Neuronal stem cell (in vitro differentiated cells): ENCODE data around the gene MAPK8.

ENCODE experiments used
- DNase-seq: peaks from one replicate; pipeline ENCODE4 v3.0.0-alpha.2; 2013; ENCODE audit warnings: low spot score
- H2AFZ ChIP-seq: one replicate; pipeline ENCODE4 v1.6.1; 2013; ENCODE audit warnings: mild to moderate bottlenecking, low read length, inconsistent platforms
- H2AK5ac ChIP-seq: 2 replicates; pipeline ENCODE4 v1.6.1; 2013; ENCODE audit warnings: low read depth, mild to moderate bottlenecking, inconsistent platforms, low read length, moderate library complexity, mixed read lengths
- H2BK120ac ChIP-seq: 2 replicates; pipeline ENCODE4 v1.6.1; 2013; ENCODE audit warnings: low read depth, mild to moderate bottlenecking, inconsistent platforms, low read length, moderate library complexity, mixed read lengths
- H2BK12ac ChIP-seq: one replicate; pipeline ENCODE4 v1.6.1; 2013; ENCODE audit warnings: low read length, inconsistent platforms
- H2BK15ac ChIP-seq: 2 replicates; pipeline ENCODE4 v1.6.1; 2013; ENCODE audit warnings: mild to moderate bottlenecking, low read length, inconsistent platforms, mixed read lengths
- H2BK5ac ChIP-seq: one replicate; pipeline ENCODE4 v1.6.1; 2013; ENCODE audit warnings: inconsistent platforms, mild to moderate bottlenecking, low read length, moderate library complexity
- H3K14ac ChIP-seq: one replicate; pipeline ENCODE4 v1.6.1; 2013; ENCODE audit warnings: low read length, inconsistent platforms
- H3K18ac ChIP-seq: 2 replicates; pipeline ENCODE4 v1.6.1; 2013; ENCODE audit warnings: low read length, inconsistent platforms
- H3K23ac ChIP-seq: 2 replicates; pipeline ENCODE4 v1.6.1; 2013; ENCODE audit warnings: low read depth, mild to moderate bottlenecking, mixed read lengths, low read length, inconsistent platforms; ENCODE audit not compliant: poor library complexity
- H3K27ac ChIP-seq: replicated peaks from 3 replicates; pipeline ENCODE4 v1.5.1; 2013; ENCODE audit warnings: low read length, inconsistent platforms
- H3K27me3 ChIP-seq, 3 experiments: 2 replicates each; pipeline ENCODE4 v1.6.1; 2013; ENCODE audit warnings: low read length in 3 of 3, mild to moderate bottlenecking in 2 of 3, inconsistent platforms in 1 of 3, low read depth in 1 of 3, mixed read lengths in 1 of 3, moderate library complexity in 1 of 3; ENCODE audit not compliant: control insufficient read depth in 3 of 3, insufficient read depth in 3 of 3
- H3K36me3 ChIP-seq, 2 donors: replicated peaks in 1 of 2; 2 replicates each; pipeline ENCODE4 v1.6.1; 2013; ENCODE audit warnings: low read length in 2 of 2; ENCODE audit not compliant: control insufficient read depth in 2 of 2, insufficient read depth in 2 of 2
- H3K4ac ChIP-seq: 2 replicates; pipeline ENCODE4 v1.6.1; 2013; ENCODE audit warnings: inconsistent platforms, mild to moderate bottlenecking, low read length, moderate library complexity
- H3K4me1 ChIP-seq, 2 donors: 1 replicate in 1 of 2; 2 replicates in 1 of 2; pipeline ENCODE4 v1.6.1; 2013; ENCODE audit warnings: low read length in 2 of 2, low read depth in 1 of 2; ENCODE audit not compliant: control insufficient read depth in 2 of 2, insufficient read depth in 1 of 2
- H3K4me2 ChIP-seq: one replicate; pipeline ENCODE4 v1.6.1; 2013; ENCODE audit warnings: mild to moderate bottlenecking, low read length, inconsistent platforms; ENCODE audit not compliant: insufficient read depth, poor library complexity, severe bottlenecking
- H3K4me3 ChIP-seq, 2 donors: 2 replicates each; pipeline ENCODE4 v1.5.1; 2013; ENCODE audit warnings: low read length in 2 of 2, mild to moderate bottlenecking in 2 of 2, inconsistent platforms in 1 of 2, moderate library complexity in 1 of 2
- H3K79me1 ChIP-seq: one replicate; pipeline ENCODE4 v1.6.1; 2013; ENCODE audit warnings: low read depth, mild to moderate bottlenecking, inconsistent platforms, low read length, moderate library complexity
- H3K9ac ChIP-seq: one replicate; pipeline ENCODE4 v1.6.1; 2013; ENCODE audit warnings: mild to moderate bottlenecking, low read depth, low read length, inconsistent platforms; ENCODE audit not compliant: poor library complexity
- H3K9me3 ChIP-seq, 2 donors: replicated peaks in 1 of 2; 2 replicates each; pipeline versions ENCODE3 to v1.6.1; 2013; ENCODE audit warnings: low read length in 2 of 2, mild to moderate bottlenecking in 2 of 2, inconsistent platforms in 1 of 2, low read depth in 1 of 2, mixed read lengths in 1 of 2, moderate library complexity in 1 of 2; ENCODE audit not compliant: control insufficient read depth in 2 of 2, insufficient read depth in 1 of 2
- H4K8ac ChIP-seq: one replicate; pipeline ENCODE4 v1.6.1; 2013; ENCODE audit warnings: low read depth, mild to moderate bottlenecking, inconsistent platforms, low read length, moderate library complexity
- H4K91ac ChIP-seq: one replicate; pipeline ENCODE4 v1.6.1; 2013; ENCODE audit warnings: low read length, low read depth, mild to moderate bottlenecking, inconsistent platforms; ENCODE audit not compliant: poor library complexity
- WGBS, 2 donors: extraction: QIAGEN DNeasy Blood & Tissue Kit; methylation state at CpG; one replicate each; pipeline ENCODE4 v1.1.7; 2013; ENCODE audit warnings: missing lambda C conversion rate in 2 of 2, mixed read lengths in 1 of 2; ENCODE audit not compliant: insufficient read length in 2 of 2, insufficient replicate concordance in 1 of 2; ENCODE audit errors: extremely low coverage in 2 of 2; 5-methylcytosine and 5-hydroxymethylcytosine counted together

Gene MAPK8

DNA sequence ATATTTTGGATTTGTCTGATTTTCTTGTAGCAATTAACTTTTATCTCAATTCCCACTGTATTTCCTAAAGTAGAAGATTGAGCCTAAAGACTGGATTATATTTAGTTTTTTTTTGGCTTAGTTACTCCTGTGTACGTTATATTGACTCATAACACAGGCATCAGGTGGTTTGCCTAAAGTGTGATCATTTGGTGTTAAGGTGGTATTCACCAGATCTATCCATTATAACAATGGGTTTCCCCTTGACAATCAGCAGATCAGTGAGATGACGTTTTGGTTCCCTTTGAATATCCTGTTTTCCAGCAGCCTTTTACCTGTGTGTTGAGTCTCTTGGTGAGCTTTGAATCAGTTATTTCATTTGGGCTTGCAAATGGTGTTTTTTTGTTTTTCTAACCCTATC, 18.1 kb downstream of the MAPK8 start:
- H2AK5ac ChIP-seq, result no peak overlapping the region
- H4K91ac ChIP-seq, result no peak overlapping the region
- no peaks in the 10 kb centered on the region for H3K4me1 ChIP-seq
- no CpG with 5 or more reads among the region's 2 CpGs for WGBS, 2 donors
- no peak overlapping the region for H4K8ac ChIP-seq
- H3K14ac ChIP-seq, result no peak overlapping the region
- H3K4me2 ChIP-seq, result no peak overlapping the region
- no peak overlapping the region for H2BK120ac ChIP-seq
- H2BK5ac ChIP-seq, result no peak overlapping the region
- no peak overlapping the region for H2BK15ac ChIP-seq
- H2BK12ac ChIP-seq, result no peak overlapping the region
- no peak overlapping the region for H3K4ac ChIP-seq
- no peak overlapping the region for H3K27ac ChIP-seq
- no peak overlapping the region for H3K4me3 ChIP-seq
- DNase-seq, result no peak
- no peak overlapping the region for H3K9ac ChIP-seq
- no peak overlapping the region for H2AFZ ChIP-seq
- H3K36me3 ChIP-seq, result peaks cover 0 to 13% of the 10 kb centered on the region in 2 donors
- no peaks in the 10 kb centered on the region for H3K9me3 ChIP-seq
- no peaks in the 10 kb centered on the region for H3K27me3 ChIP-seq
- no peak overlapping the region for H3K23ac ChIP-seq
- H3K18ac ChIP-seq, result no peak overlapping the region
- H3K79me1 ChIP-seq, result no peaks in the 10 kb centered on the region

DNA sequence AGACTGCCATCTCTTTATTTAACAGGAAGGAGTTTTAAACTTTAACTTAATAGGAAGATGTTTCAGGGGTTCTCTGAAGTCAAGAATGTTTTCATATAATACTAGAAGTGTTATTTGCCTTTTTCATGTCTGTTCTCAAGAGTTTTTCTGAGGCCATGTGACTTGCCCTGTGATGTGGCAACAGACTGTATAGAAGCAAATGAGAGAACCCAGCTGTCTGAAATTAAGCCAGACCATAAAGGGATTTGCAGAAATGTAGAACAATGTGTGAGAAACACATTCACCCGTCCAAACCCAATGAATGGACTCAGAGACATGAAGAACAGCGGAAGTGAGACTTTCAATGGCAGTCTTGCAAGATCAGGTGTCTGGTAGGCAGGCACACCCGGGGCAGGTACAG, 23.8 kb downstream of the MAPK8 start:
- no peak overlapping the region for H3K18ac ChIP-seq
- H3K4ac ChIP-seq, result no peak overlapping the region
- H3K4me3 ChIP-seq, result no peak overlapping the region
- no peak overlapping the region for H2AK5ac ChIP-seq
- no peaks in the 10 kb centered on the region for H3K27me3 ChIP-seq
- no peak overlapping the region for H3K23ac ChIP-seq
- no peak overlapping the region for H4K8ac ChIP-seq
- H2BK12ac ChIP-seq, result no peak overlapping the region
- H3K4me2 ChIP-seq, result no peak overlapping the region
- H2BK120ac ChIP-seq, result no peak overlapping the region
- H2BK15ac ChIP-seq, result no peak overlapping the region
- no peak overlapping the region for H3K14ac ChIP-seq
- H4K91ac ChIP-seq, result no peak overlapping the region
- no peak overlapping the region for H3K9ac ChIP-seq
- DNase-seq, result no peak
- peaks cover 6% of the 10 kb centered on the region for H3K79me1 ChIP-seq
- no peak overlapping the region for H2BK5ac ChIP-seq
- peaks cover 2 to 35% of the 10 kb centered on the region in 2 donors for H3K36me3 ChIP-seq
- H3K27ac ChIP-seq, result no peak overlapping the region
- H2AFZ ChIP-seq, result no peak overlapping the region
- no peaks in the 10 kb centered on the region for H3K4me1 ChIP-seq
- WGBS, 2 donors, result no CpG with 5 or more reads among the region's 3 CpGs
- peaks cover 0 to 6% of the 10 kb centered on the region in 2 donors for H3K9me3 ChIP-seq

DNA sequence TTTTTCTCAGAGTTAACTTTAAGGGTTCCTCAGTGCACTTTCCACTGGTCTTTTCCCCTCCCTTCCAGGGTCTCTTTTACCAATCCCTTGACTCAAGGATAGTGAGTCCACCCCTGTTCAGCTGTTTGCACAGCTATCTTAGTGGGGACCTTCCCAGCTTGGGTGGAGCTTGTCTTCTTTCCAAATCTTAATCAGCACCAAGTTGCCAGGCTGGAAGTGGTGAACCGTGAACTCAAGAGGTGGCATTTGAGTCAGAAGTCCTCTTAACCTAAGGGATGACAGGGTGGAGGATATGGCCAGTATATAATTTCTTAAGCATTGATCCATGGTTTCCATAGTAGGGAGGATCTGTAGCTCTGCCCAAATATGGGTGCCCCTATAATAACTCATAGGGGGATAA, 25.0 kb downstream of the MAPK8 start:
- Histone ChIP-seq H3K4ac (no peak overlapping the region), H2BK120ac (no peak overlapping the region), H3K9me3 (peaks cover 0 to 6% of the 10 kb centered on the region in 2 donors), H2AK5ac (no peak overlapping the region), H2BK5ac (no peak overlapping the region), H2BK15ac (no peak overlapping the region), H3K27ac (no peak overlapping the region), H3K36me3 (peaks cover 2 to 28% of the 10 kb centered on the region in 2 donors), H3K4me2 (no peak overlapping the region), H4K91ac (no peak overlapping the region), H3K14ac (no peak overlapping the region), H3K23ac (no peak overlapping the region), H3K27me3 (no peaks in the 10 kb centered on the region), H3K18ac (no peak overlapping the region), H4K8ac (no peak overlapping the region), H3K4me1 (no peaks in the 10 kb centered on the region), H3K9ac (no peak overlapping the region), H3K79me1 (peaks cover 6% of the 10 kb centered on the region), H2BK12ac (no peak overlapping the region), H2AFZ (no peak overlapping the region), H3K4me3 (no peak overlapping the region)
- no peak for DNase-seq
- WGBS, 2 donors, result no CpG with 5 or more reads among the region's 1 CpG

DNA sequence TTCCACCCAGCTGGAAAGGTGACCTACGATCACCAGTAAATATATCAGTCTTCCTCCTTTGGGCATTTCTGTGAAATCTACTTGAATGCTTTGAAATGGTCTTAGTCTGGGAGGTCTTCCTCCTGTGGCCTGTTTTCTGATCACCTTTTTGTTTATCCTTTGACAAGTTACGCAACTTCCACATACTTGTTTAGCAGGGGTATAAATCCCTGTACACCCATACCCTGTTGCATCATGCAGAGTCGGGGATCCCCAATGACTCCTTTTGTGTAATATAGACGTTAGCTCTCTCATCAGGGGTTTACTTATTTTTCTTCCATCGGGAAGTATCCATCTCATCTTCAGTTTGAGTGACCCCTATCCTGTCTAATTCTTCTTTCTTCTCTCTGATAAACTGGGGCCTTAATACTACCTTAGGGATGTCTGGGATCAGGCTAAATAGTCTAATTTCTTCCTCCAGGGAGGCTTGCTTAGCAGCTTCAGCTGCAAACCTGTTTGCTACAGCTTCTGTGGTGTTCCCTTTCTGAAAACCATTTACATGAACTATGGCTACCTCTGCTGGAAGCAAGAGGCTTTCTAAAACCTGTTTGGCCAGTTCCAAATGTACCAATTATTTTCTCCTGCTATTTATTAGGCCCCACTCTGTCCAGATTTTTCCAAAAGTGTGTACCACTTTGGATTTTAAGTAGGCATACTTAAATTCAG, 25.8 kb downstream of the MAPK8 start:
- no peak overlapping the region for H3K23ac ChIP-seq
- no peak overlapping the region for H2BK5ac ChIP-seq
- no peak overlapping the region for H2BK12ac ChIP-seq
- H3K9me3 ChIP-seq, result peaks cover 0 to 6% of the 10 kb centered on the region in 2 donors
- no peak overlapping the region for H2AFZ ChIP-seq
- no peak overlapping the region for H3K4me2 ChIP-seq
- no peaks in the 10 kb centered on the region for H3K4me1 ChIP-seq
- H2BK15ac ChIP-seq, result no peak overlapping the region
- no CpG with 5 or more reads among the region's 5 CpGs for WGBS, 2 donors
- no peak overlapping the region for H3K27ac ChIP-seq
- peaks cover 6% of the 10 kb centered on the region for H3K79me1 ChIP-seq
- H3K27me3 ChIP-seq, result no peaks in the 10 kb centered on the region
- no peak for DNase-seq
- no peak overlapping the region for H3K4me3 ChIP-seq
- H3K9ac ChIP-seq, result no peak overlapping the region
- H4K91ac ChIP-seq, result no peak overlapping the region
- no peak overlapping the region for H3K14ac ChIP-seq
- H3K36me3 ChIP-seq, result peaks cover 2 to 33% of the 10 kb centered on the region in 2 donors
- H3K18ac ChIP-seq, result no peak overlapping the region
- H3K4ac ChIP-seq, result no peak overlapping the region
- H4K8ac ChIP-seq, result no peak overlapping the region
- no peak overlapping the region for H2BK120ac ChIP-seq
- no peak overlapping the region for H2AK5ac ChIP-seq
